ENCODE results near the gene MAPK8IP2. TPM values are rescaled to one million over a fixed set of nuclear protein-coding genes. Genes with fewer than 3 reads are reported as not detected.
"Not testable (repeated sequence)": the region's sequence is repeated elsewhere in the genome, so short reads cannot be mapped to it uniquely, and the experiment has no call there.

Gene MAPK8IP2
- polyA plus RNA-seq, 2 of the 4 experiments (the other 2 are of a cell fraction), result 0.76 to 3.0 TPM

DNA sequence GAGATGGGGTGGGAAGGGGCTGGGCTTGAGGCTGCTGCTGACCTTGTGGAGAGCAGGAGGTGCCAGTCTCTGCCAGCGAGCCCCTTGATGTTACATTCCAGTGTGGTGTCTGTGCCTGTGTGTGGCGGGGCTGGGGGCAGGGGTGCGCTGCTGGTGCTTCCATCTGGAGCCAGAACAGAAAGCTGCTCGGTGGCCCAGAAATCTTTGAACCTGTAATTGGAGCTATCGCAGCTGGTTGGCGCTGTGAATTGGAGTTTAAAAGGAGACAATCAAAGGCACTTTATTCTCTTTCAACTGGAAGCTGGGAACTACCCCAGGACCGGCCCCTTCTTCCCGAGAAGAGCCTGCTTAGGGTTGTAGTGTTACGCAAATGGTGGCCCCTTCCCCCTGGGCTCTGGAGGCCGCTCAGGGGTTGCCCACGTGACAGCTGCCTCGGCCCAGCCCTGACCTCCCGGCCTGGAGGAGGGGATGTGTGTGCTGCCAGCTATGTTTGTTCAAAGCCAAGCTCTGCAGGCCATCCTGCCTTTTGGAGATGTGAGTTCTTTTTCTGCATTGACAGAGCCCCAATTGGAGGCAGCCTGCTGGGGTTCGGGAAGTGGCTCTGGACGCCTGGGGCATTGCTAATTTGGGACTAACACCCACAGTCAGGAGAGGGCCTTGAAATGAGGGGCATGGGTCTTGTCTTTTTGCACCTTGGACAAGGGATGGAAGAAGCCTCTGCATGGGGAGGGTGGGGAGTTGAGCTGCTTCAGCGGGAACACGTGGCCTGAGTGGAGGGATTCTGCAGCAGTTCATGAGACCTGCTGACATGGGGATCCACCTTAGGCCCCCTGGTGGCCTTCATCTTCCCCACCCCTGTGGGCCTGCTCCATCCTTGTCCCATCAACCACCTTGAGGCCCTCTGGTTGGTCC is 41.4 kb downstream of the MAPK8IP2 start:
- no peak overlapping the region for H3K4me3 ChIP-seq
- ChIA-PET POLR2A (no interaction called here), CTCF (interaction anchor here (0.8 to 1.2 kb wide), 2 partner anchors 13 to 22 kb away, joined by 3 read pairs; no protein-coding TSS in a partner anchor)
- peak in 1 of 2 experiments; percentile 60; a peak in 3 of 6 replicates for ATAC-seq
- TF ChIP-seq FOXS1 (CRISPR knock-in tag; IDR thresholded peaks at IDR 0.05) (no peak), RAD21 (conservative IDR thresholded peaks at IDR 0.05 in 1 of 2, IDR thresholded peaks at IDR 0.05 in 1 of 2) (no peak), BCL3 (IDR thresholded peaks at IDR 0.05) (no peak)
- no peak for FAIRE-seq
- peaks cover 5% of the 10 kb centered on the region; the same call in 1 of the 3 replicates for H3K9me3 ChIP-seq
- DNase-seq (ENCODE audit: low read depth in 1 of 2, low spot score in 1 of 2), result no peak
- H3K27ac ChIP-seq, result no peak overlapping the region
- H3K4me1 ChIP-seq, result no peaks in the 10 kb centered on the region
- no peak overlapping the region for H3K4me2 ChIP-seq
- WGBS (ENCODE audit: missing lambda C conversion rate), result 68% methylated on average over 13 of the region's 17 CpGs

GRCh38 chr22:50643021-50643820 is 42.6 kb downstream of the MAPK8IP2 start:
- CTCF ChIA-PET, result interaction anchor here (1.2 kb wide), 1 partner anchor 23 kb away, joined by 3 read pairs; no protein-coding TSS in a partner anchor
- POLR2A ChIA-PET; H3K9me3 ChIP-seq; H3K4me1 ChIP-seq; H3K4me2 ChIP-seq; H3K4me3 ChIP-seq; H3K27ac ChIP-seq; DNase-seq (ENCODE audit: low read depth in 1 of 2, low spot score in 1 of 2): not testable (repeated sequence)
- ATAC-seq, result peak in 1 of 2 experiments; percentile 38; a peak in 1 of 6 replicates
- peak; percentile 68 for FAIRE-seq
- WGBS (ENCODE audit: missing lambda C conversion rate), result 75% methylated on average over 15 of the region's 17 CpGs

DNA sequence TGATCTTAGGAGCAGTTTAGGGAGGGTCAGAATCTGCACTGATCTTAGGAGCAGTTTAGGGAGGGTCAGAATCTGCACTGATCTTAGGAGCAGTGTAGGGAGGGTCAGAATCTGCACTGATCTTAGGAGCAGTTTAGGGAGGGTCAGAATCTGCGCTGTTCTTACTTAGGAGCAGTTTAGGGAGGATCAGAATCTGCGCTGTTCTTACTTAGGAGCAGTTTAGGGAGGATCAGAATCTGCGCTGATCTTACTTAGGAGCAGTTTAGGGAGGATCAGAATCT is 43.2 kb downstream of the MAPK8IP2 start:
- DNase-seq (ENCODE audit: low read depth in 1 of 2, low spot score in 1 of 2); H3K4me1 ChIP-seq; POLR2A ChIA-PET; H3K27ac ChIP-seq; H3K4me3 ChIP-seq; CTCF ChIA-PET; H3K4me2 ChIP-seq: not testable (repeated sequence)
- FAIRE-seq, result peak; percentile 78
- peak in 1 of 2 experiments; percentile 89; a peak in 2 of 6 replicates for ATAC-seq
- WGBS (ENCODE audit: missing lambda C conversion rate), result 26% methylated on average over 3 of the region's 3 CpGs
- H3K9me3 ChIP-seq, result peaks cover 11% of the 10 kb centered on the region; the same call in 2 of the 3 replicates

- Histone ChIP-seq H3K4me3 (no peak overlapping the region), H3K4me1 (peaks cover 17% of the 10 kb centered on the region), H3K27ac (no peak overlapping the region), H3K4me2 (no peak overlapping the region), H3K9me3 (peaks cover 10% of the 10 kb centered on the region; the same call in 1 of the 3 replicates)
- no peak for DNase-seq (ENCODE audit: low read depth in 1 of 2, low spot score in 1 of 2)
- FAIRE-seq, result no peak
- CTCF ChIA-PET, result no interaction called here
- ATAC-seq, result no peak
- TF ChIP-seq CBX2 (IDR thresholded peaks at IDR 0.05; ENCODE audit: borderline replicate concordance, low read depth), result no peak
- no peak for TF ChIP-seq CHD2 (IDR thresholded peaks at IDR 0.05; ENCODE audit: low read length, partially characterized antibody)
- TF ChIP-seq RCOR1 (IDR thresholded peaks at IDR 0.05; ENCODE audit: low read depth, low read length), result no peak
- no peak for TF ChIP-seq ZNF302 (CRISPR knock-in tag; IDR thresholded peaks at IDR 0.05)
- no peak for TF ChIP-seq RARB (CRISPR knock-in tag; IDR thresholded peaks at IDR 0.05)
- TF ChIP-seq ZFP36 (IDR thresholded peaks at IDR 0.05; ENCODE audit: borderline replicate concordance, partially characterized antibody), result no peak
- no peak for TF ChIP-seq HES2 (IDR thresholded peaks at IDR 0.05)
- TF ChIP-seq SMC3 (IDR thresholded peaks at IDR 0.05), result no peak
- TF ChIP-seq MYC (IDR thresholded peaks at IDR 0.05; ENCODE audit: borderline replicate concordance, low read length), result no peak
- TF ChIP-seq MAZ (IDR thresholded peaks at IDR 0.05; ENCODE audit: borderline replicate concordance, low read depth, low read length), result no peak
- no peak for TF ChIP-seq RNF2 (IDR thresholded peaks at IDR 0.05; ENCODE audit: borderline replicate concordance, low read depth)
- POLR2A ChIA-PET, result no interaction called here
- WGBS (ENCODE audit: missing lambda C conversion rate), result 70% methylated on average over 10 of the region's 10 CpGs
Measured at GRCh38 chr22:50653256-50653655, 52.7 kb downstream of the MAPK8IP2 start.

DNA sequence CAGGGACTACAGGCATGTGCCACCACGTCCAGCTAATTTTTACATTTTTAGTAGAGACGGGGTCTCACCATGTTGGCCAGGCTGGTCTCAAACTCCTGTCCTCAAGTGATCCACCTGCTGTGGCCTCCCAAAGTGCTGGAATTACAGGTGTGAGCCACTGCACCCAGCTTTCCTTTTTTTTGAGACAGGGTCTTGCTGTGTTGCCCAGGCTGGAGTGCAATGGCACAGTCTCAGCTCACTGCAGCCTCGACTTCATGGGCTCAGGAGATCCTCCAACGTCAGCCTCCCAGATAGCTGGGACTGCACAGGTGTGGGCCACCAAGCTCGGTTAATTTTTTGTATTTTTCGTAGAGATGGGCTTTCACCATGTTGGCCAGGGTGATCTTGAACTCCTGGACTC is 54.1 kb downstream of the MAPK8IP2 start:
- DNase-seq (ENCODE audit: low read depth in 1 of 2, low spot score in 1 of 2); H3K4me3 ChIP-seq; H3K9me3 ChIP-seq; H3K27ac ChIP-seq; H3K4me2 ChIP-seq; ATAC-seq; FAIRE-seq; POLR2A ChIA-PET: not testable (repeated sequence)
- CTCF ChIA-PET, result interaction anchor here (1.3 kb wide), 1 partner anchor 13 kb away, joined by 3 read pairs; no protein-coding TSS in a partner anchor
- whole genome bisulfite sequencing (ENCODE audit: missing lambda C conversion rate), result 83% methylated on average over 3 of the region's 6 CpGs
- H3K4me1 ChIP-seq, result peaks cover 17% of the 10 kb centered on the region
